Activated CD4-positive, alpha-beta T cell treated with anti-CD3 and anti-CD28 coated beads for 24 hours (primary cell): ENCODE results near the gene ARHGEF7.

Experiments used
- DNase-seq, 2 donors: peaks; one replicate each; pipeline ENCODE4 v3.0.0-alpha.2; 2020; ENCODE audit warnings: low read depth in 2 of 2

The ARHGEF7 gene

GRCh38 chr13:111344471-111345191 is 229.5 kb downstream of the ARHGEF7 start:
- no peak for DNase-seq

DNA sequence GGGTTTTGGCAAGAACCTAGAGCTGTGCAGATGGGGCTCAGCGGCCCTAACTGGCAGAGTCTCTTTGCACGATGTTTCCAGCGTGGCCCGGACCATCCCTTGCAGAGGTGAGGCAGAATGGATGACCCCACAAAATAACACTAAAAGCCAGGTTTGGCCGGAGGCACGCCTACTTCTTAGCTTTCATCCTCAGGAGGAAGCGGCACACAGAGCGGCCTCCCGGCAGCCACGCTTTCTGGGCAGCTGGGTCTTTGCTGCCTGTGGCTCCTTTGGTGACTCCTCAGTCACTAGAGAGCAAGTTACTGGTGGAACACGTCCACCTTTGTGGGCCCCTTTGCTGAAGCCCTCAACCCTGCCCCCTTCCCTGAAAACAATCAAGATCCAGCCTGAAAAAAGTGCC is 230.6 kb downstream of the ARHGEF7 start:
- DNase-seq, result no peak

DNA sequence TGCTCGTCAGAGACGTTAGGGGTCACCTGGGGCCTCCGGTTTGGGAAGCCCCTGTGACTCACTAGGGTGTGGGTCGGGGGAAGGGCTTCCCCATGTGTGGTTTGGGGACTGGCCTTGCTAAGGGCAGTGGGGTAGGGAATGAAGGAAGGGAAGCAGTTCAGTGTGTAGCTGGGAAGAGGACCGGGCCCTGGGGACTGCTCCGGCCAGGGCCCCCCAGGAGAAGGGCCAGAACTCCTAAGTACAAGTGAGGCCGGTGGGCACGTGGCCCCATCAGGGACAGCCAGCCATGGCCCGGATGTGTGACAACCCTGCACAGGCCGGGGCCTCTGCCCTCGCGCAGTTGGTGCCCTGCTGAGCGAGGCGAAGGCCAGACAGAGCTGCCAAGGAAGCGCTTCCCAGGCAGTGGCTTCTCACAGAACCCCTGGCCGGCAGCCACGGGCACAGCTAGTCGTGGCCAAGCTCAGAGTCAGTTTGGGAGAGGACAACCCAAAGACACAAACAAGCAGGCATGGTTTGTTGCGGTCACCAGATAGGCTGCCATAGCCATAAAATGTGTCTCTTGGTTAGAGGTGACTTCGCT is 231.1 kb downstream of the ARHGEF7 start:
- no peak for DNase-seq

GRCh38 chr13:111347438-111347837 is 232.3 kb downstream of the ARHGEF7 start:
- no peak for DNase-seq

GRCh38 chr13:111353508-111353907 is 238.4 kb downstream of the ARHGEF7 start:
- DNase-seq, result no peak

DNA sequence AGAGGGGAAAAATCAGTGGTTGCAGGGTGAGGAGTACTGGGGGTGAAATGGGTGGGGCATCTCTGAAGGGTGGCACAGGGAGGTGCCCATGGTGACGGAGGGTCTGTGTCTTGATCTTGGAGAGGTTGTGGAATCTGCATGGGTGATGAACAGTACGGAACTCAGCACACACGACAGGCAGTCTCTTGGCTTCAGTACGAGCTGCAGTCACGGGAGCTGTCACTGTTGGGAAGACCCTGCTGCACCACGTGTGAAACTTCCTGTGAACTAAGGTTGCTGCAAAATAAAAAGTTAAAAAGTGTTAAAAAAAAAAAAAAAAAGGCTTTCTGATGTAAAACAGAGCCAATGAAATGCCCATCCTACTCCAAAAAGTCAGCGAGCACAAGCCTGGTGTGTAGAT is 239.7 kb downstream of the ARHGEF7 start:
- no peak for DNase-seq
